GM12892 (cell line): Measurements from ENCODE around the gene OTOGL.

Experiments
- POLR2A ChIP-seq: IDR thresholded peaks from 2 replicates; pipeline ENCODE4 v1.6.1; 2011; ENCODE audit warnings: low read depth, low read length, control low read depth
- POLR2AphosphoS5 ChIP-seq: IDR thresholded peaks from 2 replicates; pipeline ENCODE4 v1.6.1; 2011; ENCODE audit warnings: low read depth, low read length, control low read depth
- TAF1 ChIP-seq: IDR thresholded peaks from 2 replicates; pipeline ENCODE4 v1.6.1; 2011; ENCODE audit warnings: low read depth, mild to moderate bottlenecking, control low read depth, low read length, borderline replicate concordance

DNA sequence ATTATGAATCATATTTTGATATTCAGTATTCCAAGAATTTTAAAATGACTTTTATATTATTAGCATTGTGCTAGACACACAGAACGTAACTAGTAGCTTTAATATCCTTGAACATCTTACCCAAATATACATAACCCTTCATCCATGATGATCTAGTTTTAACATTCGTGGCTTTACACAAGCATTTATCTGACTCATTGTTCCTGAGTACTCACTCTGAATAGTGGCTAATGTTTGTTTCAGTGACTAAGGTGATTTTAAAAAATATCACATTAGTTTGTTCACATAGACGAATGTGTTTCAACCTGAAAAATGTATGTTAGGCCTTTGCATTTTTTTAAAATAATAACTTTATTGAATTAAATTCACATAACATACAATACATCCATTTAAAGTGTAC is 264.7 kb downstream of the OTOGL start:
- no peak for TF ChIP-seq POLR2AphosphoS5
- TF ChIP-seq POLR2A, result no peak
- no peak for TF ChIP-seq TAF1
